OCI-LY3 (cell line): ENCODE measurements around the gene AKAP9.

Experiments
- H2AFZ ChIP-seq: fragments of 200-600, 300-600 bp; shearing (Covaris generic); 2 replicates; pipeline ENCODE4 v1.6.0; 2014; ENCODE audit warnings: antibody characterized with exemption, low read depth, low read length
- H3K27ac ChIP-seq: fragments of 200-600, 300-600 bp; sonication (generic); 2 replicates; pipeline ENCODE4 v1.5.1; 2014; ENCODE audit warnings: mild to moderate bottlenecking, low read length, moderate library complexity, mixed read lengths
- H3K27me3 ChIP-seq: fragments of 200-600, 300-600 bp; sonication (generic); 2 replicates; pipeline ENCODE4 v1.6.1; 2014; ENCODE audit warnings: low read depth, low read length, mixed read lengths
- H3K36me3 ChIP-seq: fragments of 200-600, 300-600 bp; sonication (generic); replicated peaks from 2 replicates; pipeline ENCODE3; 2014; ENCODE audit warnings: low read depth, low read length, mixed read lengths
- H3K4me1 ChIP-seq: fragments of 300-600, 200-600 bp; sonication (generic); 2 replicates; pipeline ENCODE4 v1.6.1; 2014; ENCODE audit warnings: low read length, mixed read lengths
- H3K4me2 ChIP-seq: fragments of 200-600, 300-600 bp; sonication (generic); 2 replicates; pipeline ENCODE4 v1.6.1; 2014; ENCODE audit warnings: low read length, mixed read lengths
- H3K4me3 ChIP-seq: fragments of 300-600, 200-600 bp; sonication (generic); 2 replicates; pipeline ENCODE4 v1.5.1; 2014; ENCODE audit warnings: antibody characterized with exemption, mild to moderate bottlenecking, low read length, moderate library complexity
- H3K79me2 ChIP-seq: fragments of 300-600, 200-600 bp; shearing (Covaris generic); 2 replicates; pipeline ENCODE4 v1.6.1; 2014; ENCODE audit warnings: mild to moderate bottlenecking, low read length, mixed read lengths
- H3K9ac ChIP-seq: fragments of 300-600, 200-600 bp; shearing (Covaris generic); 2 replicates; pipeline ENCODE4 v1.6.0; 2014; ENCODE audit warnings: mild to moderate bottlenecking, low read length, moderate library complexity
- H3K9me3 ChIP-seq: fragments of 200-600, 300-600 bp; shearing (Covaris generic); 2 replicates; pipeline ENCODE4 v1.6.1; 2014; ENCODE audit warnings: low read length, mixed read lengths; ENCODE audit not compliant: insufficient read depth
- H4K20me1 ChIP-seq: fragments of 200-600, 300-600 bp; sonication (generic); 2 replicates; pipeline ENCODE4 v1.6.1; 2016; ENCODE audit warnings: low read length, mixed read lengths; ENCODE audit not compliant: insufficient read depth
- CTCF ChIP-seq: fragments of 200-600, 300-600 bp; sonication (generic); IDR thresholded peaks from 2 replicates; pipeline ENCODE4 v1.5.1; 2014; ENCODE audit warnings: antibody characterized with exemption, low read length, low read depth
- EZH2phosphoT487 ChIP-seq: fragments of 200-600 bp; shearing (Covaris generic); IDR thresholded peaks from 2 replicates; pipeline ENCODE4 v1.6.1; 2018; ENCODE audit warnings: antibody characterized with exemption, mixed run types, low read depth

AKAP9 gene

GRCh38 chr7:92158660-92159575 is 218.3 kb downstream of the AKAP9 start:
- Histone ChIP-seq H3K4me1 (peaks cover 3% of the 10 kb centered on the region; the same call in 1 of the 2 replicates), H3K9me3 (no peaks in the 10 kb centered on the region), H3K27ac (no peak overlapping the region), H3K36me3 (no peaks in the 10 kb centered on the region), H3K27me3 (no peaks in the 10 kb centered on the region), H3K9ac (no peak overlapping the region), H3K79me2 (no peaks in the 10 kb centered on the region), H4K20me1 (no peaks in the 10 kb centered on the region), H2AFZ (no peak overlapping the region), H3K4me2 (no peak overlapping the region), H3K4me3 (no peak overlapping the region)
- TF ChIP-seq EZH2phosphoT487: no peak
- no peak for TF ChIP-seq CTCF
